PC-9 (cell line): ENCODE data around the gene TSPAN18. TPM values are rescaled to one million over a fixed set of nuclear protein-coding genes. Genes with fewer than 3 reads are reported as not detected.

Experiments used
- BruUV-seq: library from RNA; stranded (reverse); fragments of 400-500 nt; replicated peaks from 2 replicates; lab custom pipeline; 2021; lab: Mats Ljungman, UMichigan
- CTCF ChIA-PET: fragments of 300-600 bp; sonication (Branson Sonifier 250); formaldehyde crosslinking; loops from one replicate; lab custom pipeline; 2022; ENCODE audit warnings: antibody characterized with exemption; lab: Charles Lee
- POLR2A ChIA-PET: fragments of 300-600 bp; sonication (Branson Sonifier 250); formaldehyde crosslinking; loops from one replicate; lab custom pipeline; 2022; ENCODE audit warnings: antibody characterized with exemption; ENCODE audit not compliant: unreplicated experiment; lab: Charles Lee
- DNase-seq, 2 experiments: peaks; one replicate each; pipeline versions ENCODE4 v3.0.0 to v3.0.0-alpha.2; 2015 to 2022; ENCODE audit warnings: mixed read lengths in 1 of 2
- H2AFZ ChIP-seq: fragments of 200-600 bp; sonication (generic); 2 replicates; pipeline ENCODE4 v1.8.1; 2017; ENCODE audit warnings: antibody characterized with exemption
- H3F3A ChIP-seq: fragments of 200-600 bp; sonication (generic); 2 replicates; pipeline ENCODE4 v1.8.1; 2017; ENCODE audit warnings: antibody characterized with exemption, mild to moderate bottlenecking, low read depth; ENCODE audit not compliant: insufficient read depth
- H3K27ac ChIP-seq: fragments of 200-600 bp; sonication (generic); 2 replicates; pipeline ENCODE4 v1.6.1; 2016; ENCODE audit warnings: mixed run types
- H3K27me3 ChIP-seq: fragments of 200-600 bp; sonication (generic); 2 replicates; pipeline ENCODE4 v1.6.1; 2016; ENCODE audit warnings: low read depth, mixed run types; ENCODE audit not compliant: insufficient read depth
- H3K36me3 ChIP-seq: fragments of 200-600 bp; sonication (generic); 2 replicates; pipeline ENCODE4 v1.6.1; 2016; ENCODE audit warnings: low read depth, mixed run types
- H3K4me1 ChIP-seq: fragments of 200-600 bp; sonication (generic); replicated peaks from 2 replicates; pipeline ENCODE4 v1.6.1; 2016; ENCODE audit warnings: mixed run types; ENCODE audit not compliant: insufficient read depth
- H3K4me2 ChIP-seq: fragments of 200-600 bp; sonication (generic); 2 replicates; pipeline ENCODE4 v1.6.1; 2017; ENCODE audit warnings: mixed run types
- H3K4me3 ChIP-seq: fragments of 200-600 bp; sonication (generic); 2 replicates; pipeline ENCODE4 v1.6.1; 2016; ENCODE audit warnings: mixed run types
- H3K79me2 ChIP-seq: fragments of 200-600 bp; sonication (generic); 2 replicates; pipeline ENCODE4 v1.6.1; 2017; ENCODE audit warnings: low read depth, mixed run types
- H3K9me2 ChIP-seq: fragments of 200-600 bp; sonication (generic); 2 replicates; pipeline ENCODE4 v1.8.1; 2017; ENCODE audit warnings: mild to moderate bottlenecking; ENCODE audit not compliant: insufficient read depth
- H3K9me3 ChIP-seq: fragments of 200-600 bp; sonication (generic); 2 replicates; pipeline ENCODE4 v1.8.1; 2016; ENCODE audit warnings: low read depth; ENCODE audit not compliant: insufficient read depth
- H4K20me1 ChIP-seq: fragments of 200-600 bp; sonication (generic); 2 replicates; pipeline ENCODE4 v1.8.1; 2017; ENCODE audit not compliant: insufficient read depth
- CTCF ChIP-seq: fragments of 200-600 bp; sonication (generic); conservative IDR thresholded peaks from 2 replicates; pipeline ENCODE4 v1.6.1; 2017; ENCODE audit warnings: mixed run types, antibody characterized with exemption, mild to moderate bottlenecking, moderate library complexity
- EZH2 ChIP-seq: fragments of 200-600 bp; sonication (generic); IDR thresholded peaks from 2 replicates; pipeline ENCODE4 v1.8.0; 2017; ENCODE audit warnings: antibody characterized with exemption, low read depth
- intact Hi-C: fragments of 100-400 bp; cut with micrococcal nuclease; formaldehyde crosslinking; loops from one replicate; pipeline ENCODE4 v1.10.0; 2022; ENCODE audit not compliant: unreplicated experiment
- total RNA-seq: library from RNA; stranded (reverse); gene quantifications from 2 replicates; pipeline ENCODE4 v1.2.3, GENCODE V29; 2021

TSPAN18 gene
- total RNA-seq, 1 experiment from 2014 or later, result not detected

GRCh38 chr11:44773351-44773965 is 46.7 kb downstream of the TSPAN18 start:
- BruUV-seq, result no TSS peak
- intact Hi-C loops, result no loop called here
- H3F3A ChIP-seq, result no peaks in the 10 kb centered on the region
- H3K4me2 ChIP-seq, result no peak overlapping the region
- TF ChIP-seq EZH2 (no peak), CTCF (no peak)
- no peaks in the 10 kb centered on the region for H3K4me1 ChIP-seq
- peaks cover 40% of the 10 kb centered on the region for H3K27me3 ChIP-seq
- ChIA-PET POLR2A (no interaction called here), CTCF (interaction anchor here (0.8 kb wide), 1 partner anchor 154 kb away, joined by 4 read pairs; no protein-coding TSS in a partner anchor)
- no peak overlapping the region for H3K4me3 ChIP-seq
- no peak overlapping the region for H2AFZ ChIP-seq
- no peak overlapping the region for H3K27ac ChIP-seq
- no peaks in the 10 kb centered on the region for H3K9me3 ChIP-seq
- H3K36me3 ChIP-seq, result no peaks in the 10 kb centered on the region
- H3K9me2 ChIP-seq, result no peaks in the 10 kb centered on the region
- DNase-seq, result no peak
- no peaks in the 10 kb centered on the region for H3K79me2 ChIP-seq
- peaks cover 4% of the 10 kb centered on the region; the same call in 1 of the 2 replicates for H4K20me1 ChIP-seq

- no peak overlapping the region for H3K27ac ChIP-seq
- H3K4me1 ChIP-seq, result no peaks in the 10 kb centered on the region
- H3K27me3 ChIP-seq, result peaks cover 40% of the 10 kb centered on the region
- intact Hi-C loops, result loop anchor here (2.0 kb wide), 1 partner anchor 217 kb away; no protein-coding TSS in a partner anchor
- no peaks in the 10 kb centered on the region for H3K36me3 ChIP-seq
- H3K9me2 ChIP-seq, result no peaks in the 10 kb centered on the region
- no peaks in the 10 kb centered on the region for H3K79me2 ChIP-seq
- DNase-seq, result no peak
- BruUV-seq, result no TSS peak
- H3F3A ChIP-seq, result no peaks in the 10 kb centered on the region
- no peak overlapping the region for H3K4me3 ChIP-seq
- ChIA-PET POLR2A (no interaction called here), CTCF (interaction anchor here (0.8 kb wide), 1 partner anchor 153 kb away, joined by 4 read pairs; no protein-coding TSS in a partner anchor)
- no peak for TF ChIP-seq CTCF
- H2AFZ ChIP-seq, result no peak overlapping the region
- no peak overlapping the region for H3K4me2 ChIP-seq
- peaks cover 4% of the 10 kb centered on the region; the same call in 1 of the 2 replicates for H4K20me1 ChIP-seq
- no peaks in the 10 kb centered on the region for H3K9me3 ChIP-seq
Measured at GRCh38 chr11:44774108-44774507, 47.3 kb downstream of the TSPAN18 start.

- ChIA-PET CTCF (interaction anchor here (0.6 kb wide), 1 partner anchor 153 kb away, joined by 3 read pairs; no protein-coding TSS in a partner anchor), POLR2A (no interaction called here)
- Histone ChIP-seq H3K9me3 (no peaks in the 10 kb centered on the region), H3F3A (no peaks in the 10 kb centered on the region), H4K20me1 (peaks cover 4% of the 10 kb centered on the region; the same call in 1 of the 2 replicates), H3K4me3 (no peak overlapping the region), H3K9me2 (no peaks in the 10 kb centered on the region), H3K79me2 (no peaks in the 10 kb centered on the region), H3K27ac (no peak overlapping the region), H3K4me1 (no peaks in the 10 kb centered on the region), H3K27me3 (peaks cover 40% of the 10 kb centered on the region), H3K36me3 (no peaks in the 10 kb centered on the region), H3K4me2 (no peak overlapping the region), H2AFZ (no peak overlapping the region)
- TF ChIP-seq CTCF, result no peak
- no peak for TF ChIP-seq EZH2
- intact Hi-C loops, result loop anchor here (2.0 to 5.0 kb wide), 2 partner anchors 152 to 218 kb away; no protein-coding TSS in a partner anchor
- DNase-seq, result no peak
- BruUV-seq, result no TSS peak
Measured at GRCh38 chr11:44774731-44775130, 48.0 kb downstream of the TSPAN18 start.
